ENCODE data around the gene CSTPP1.
"Not testable (repeated sequence)": the region's sequence is repeated elsewhere in the genome, so short reads cannot be mapped to it uniquely, and the experiment has no call there.

The CSTPP1 gene

GRCh38 chr11:46961041-46961440, 24.5 kb downstream of the CSTPP1 start:
- no peak for DNase-seq

- DNase-seq = not testable (repeated sequence)
These were observed 25.3 kb downstream of the CSTPP1 start for GRCh38 chr11:46961886-46962285.

GRCh38 chr11:46963844-46964243, 27.3 kb downstream of the CSTPP1 start:
- no peak for DNase-seq

- no peak for DNase-seq
These were observed 30.2 kb downstream of the CSTPP1 start for GRCh38 chr11:46966773-46967172.

GRCh38 chr11:46967962-46968361, 31.4 kb downstream of the CSTPP1 start:
- DNase-seq = no peak

GRCh38 chr11:46969379-46969778, 32.8 kb downstream of the CSTPP1 start:
- DNase-seq = no peak

GRCh38 chr11:46970913-46971625, 34.5 kb downstream of the CSTPP1 start:
- DNase-seq = no peak

- no peak for DNase-seq
These were observed 35.8 kb downstream of the CSTPP1 start for GRCh38 chr11:46972343-46972742.

- DNase-seq = no peak
These were observed 36.3 kb downstream of the CSTPP1 start for GRCh38 chr11:46972821-46973220.

GRCh38 chr11:46976182-46976854, 39.8 kb downstream of the CSTPP1 start:
- DNase-seq = no peak

- DNase-seq = no peak
These were observed 40.7 kb downstream of the CSTPP1 start for GRCh38 chr11:46977038-46977813.

GRCh38 chr11:46978005-46978491, 41.5 kb downstream of the CSTPP1 start:
- DNase-seq = no peak

GRCh38 chr11:46979358-46979757, 42.8 kb downstream of the CSTPP1 start:
- DNase-seq = no peak

GRCh38 chr11:46981436-46981835, 44.9 kb downstream of the CSTPP1 start:
- DNase-seq = no peak

GRCh38 chr11:46982797-46983452, 46.4 kb downstream of the CSTPP1 start:
- no peak for DNase-seq

GRCh38 chr11:46983598-46983997, 47.0 kb downstream of the CSTPP1 start:
- DNase-seq = no peak

- no peak for DNase-seq
These were observed 48.0 kb downstream of the CSTPP1 start for GRCh38 chr11:46984548-46984947.

GRCh38 chr11:46984987-46985386, 48.4 kb downstream of the CSTPP1 start:
- no peak for DNase-seq

GRCh38 chr11:46987183-46987582, 50.6 kb downstream of the CSTPP1 start:
- DNase-seq = no peak

- DNase-seq = not testable (repeated sequence)
These were observed 53.4 kb downstream of the CSTPP1 start for GRCh38 chr11:46989810-46990487.

- DNase-seq = no peak
These were observed 54.8 kb downstream of the CSTPP1 start for GRCh38 chr11:46991391-46991790.

- not testable (repeated sequence) for DNase-seq
These were observed 55.8 kb downstream of the CSTPP1 start for GRCh38 chr11:46992386-46992785.
